ENCODE results near the gene RNF144A. TPM values are rescaled to one million over a fixed set of nuclear protein-coding genes. Genes with fewer than 3 reads are reported as not detected.

RNF144A gene
- total RNA-seq, 6 donors from 2014 or later = 9.9 to 20.7 (median 13.4) TPM

DNA sequence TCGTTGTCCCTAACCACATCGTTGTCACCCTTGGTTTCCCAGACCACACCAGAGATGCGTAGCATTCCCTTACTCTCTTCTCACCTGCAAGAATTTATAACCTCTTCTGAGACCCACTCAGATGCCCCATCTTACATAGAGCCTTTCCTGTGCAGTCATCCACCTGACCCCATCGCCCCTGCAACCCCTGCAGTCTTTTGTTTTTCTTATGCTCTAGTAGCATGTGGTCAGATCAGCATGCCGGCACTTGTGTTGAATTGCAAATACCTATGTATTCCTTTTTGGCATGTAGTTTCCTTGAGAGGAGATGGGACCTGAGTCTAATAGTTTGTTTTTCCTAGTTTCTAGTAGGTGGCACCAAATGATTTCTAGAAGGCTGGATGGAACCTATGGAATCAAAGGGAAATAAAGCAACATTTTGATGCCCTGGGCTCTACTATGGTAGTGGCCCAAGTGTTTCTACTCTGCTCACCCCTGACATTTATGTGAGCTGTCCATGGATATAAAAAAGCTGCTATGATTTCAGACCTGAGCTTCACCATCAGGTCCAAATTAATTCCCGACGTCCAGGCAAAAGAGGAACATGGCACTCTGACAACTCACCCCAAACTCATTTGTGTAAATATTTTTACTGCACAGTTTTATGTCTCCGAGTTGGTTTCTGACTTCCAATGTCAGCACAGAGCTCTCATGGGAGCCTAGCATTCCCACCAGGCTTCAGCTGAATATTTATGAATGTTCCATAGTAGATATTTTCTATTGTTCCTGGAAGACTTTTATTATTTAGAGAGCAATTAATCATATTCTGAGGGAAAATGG lies 143.6 kb downstream of the RNF144A start:
- TF ChIP-seq POLR2AphosphoS5 (IDR thresholded peaks at IDR 0.05) (no peak), EP300 (IDR thresholded peaks at IDR 0.05) (no peak), POLR2A (IDR thresholded peaks at IDR 0.05) (no peak), CTCF (IDR thresholded peaks at IDR 0.05) (no peak)
- no peaks in the 10 kb centered on the region for H3K9me3 ChIP-seq
- H3K4me1 ChIP-seq = peaks cover 0 to 5% (median 4%) of the 10 kb centered on the region in 4 donors
- DNase-seq = no peak
- WGBS, 2 donors = 83 to 84% methylated on average over 8 of the region's 8 CpGs
- no peaks in the 10 kb centered on the region for H3K36me3 ChIP-seq
- no peak overlapping the region for H3K27ac ChIP-seq
- no peak for ATAC-seq (ENCODE audit: low FRiP score in 2 of 2)
- no peak overlapping the region for H3K4me3 ChIP-seq
- no peaks in the 10 kb centered on the region for H3K27me3 ChIP-seq

DNA sequence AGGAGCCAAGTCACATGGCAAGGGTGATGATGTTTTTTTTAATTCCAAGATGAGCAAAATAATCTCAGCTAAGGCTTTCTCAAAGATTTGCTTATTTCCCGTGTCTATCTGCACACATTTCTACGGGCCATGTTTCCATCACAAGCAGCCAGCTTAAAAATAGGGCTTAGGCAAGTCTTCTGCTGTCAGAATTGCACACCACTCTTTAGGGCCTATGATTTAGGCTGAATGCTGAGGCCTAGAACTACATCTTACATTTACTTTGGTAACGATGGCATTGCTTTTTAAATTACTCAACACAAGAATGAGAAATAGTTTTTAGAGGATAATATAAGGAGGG lies 144.2 kb downstream of the RNF144A start:
- Histone ChIP-seq H3K27ac (no peak overlapping the region), H3K4me1 (peaks cover 0 to 5% (median 4%) of the 10 kb centered on the region in 4 donors), H3K36me3 (no peaks in the 10 kb centered on the region), H3K9me3 (no peaks in the 10 kb centered on the region), H3K4me3 (no peak overlapping the region), H3K27me3 (no peaks in the 10 kb centered on the region)
- WGBS, 2 donors = 84 to 86% methylated on average over 3 of the region's 3 CpGs
- DNase-seq (no peak), ATAC-seq (ENCODE audit: low FRiP score in 2 of 2) (no peak)
- TF ChIP-seq POLR2A (IDR thresholded peaks at IDR 0.05) (no peak), CTCF (IDR thresholded peaks at IDR 0.05) (no peak), POLR2AphosphoS5 (IDR thresholded peaks at IDR 0.05) (no peak), EP300 (IDR thresholded peaks at IDR 0.05) (no peak)

DNA sequence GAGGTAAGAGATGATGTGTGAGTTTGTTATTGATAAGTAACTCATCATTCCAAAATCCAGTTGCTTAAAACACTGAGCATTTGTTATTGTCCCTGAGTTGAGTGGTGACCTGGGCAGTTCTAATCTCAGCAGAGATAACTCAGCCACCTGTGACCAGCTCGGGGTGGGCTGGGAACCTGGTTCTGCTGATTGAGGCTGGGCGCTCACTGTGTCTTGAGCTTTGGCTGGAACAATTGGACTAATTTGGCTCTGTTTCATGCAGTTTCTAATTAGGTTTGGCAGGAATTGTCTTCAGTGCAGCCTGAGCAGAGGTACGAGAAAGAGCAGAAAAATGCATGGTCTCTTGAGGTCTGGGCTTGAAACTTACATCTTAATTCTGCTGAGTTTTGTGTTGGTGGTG lies 144.7 kb downstream of the RNF144A start:
- no peaks in the 10 kb centered on the region for H3K36me3 ChIP-seq
- H3K4me3 ChIP-seq = no peak overlapping the region
- DNase-seq (no peak), ATAC-seq (ENCODE audit: low FRiP score in 2 of 2) (no peak)
- peaks cover 0 to 5% (median 4%) of the 10 kb centered on the region in 4 donors for H3K4me1 ChIP-seq
- WGBS, 2 donors = 66 to 90% methylated on average over 2 to 3 of the region's 3 CpGs
- TF ChIP-seq POLR2A (IDR thresholded peaks at IDR 0.05) = no peak
- no peak for TF ChIP-seq EP300 (IDR thresholded peaks at IDR 0.05)
- no peak overlapping the region for H3K27ac ChIP-seq
- H3K9me3 ChIP-seq = no peaks in the 10 kb centered on the region
- no peaks in the 10 kb centered on the region for H3K27me3 ChIP-seq

DNA sequence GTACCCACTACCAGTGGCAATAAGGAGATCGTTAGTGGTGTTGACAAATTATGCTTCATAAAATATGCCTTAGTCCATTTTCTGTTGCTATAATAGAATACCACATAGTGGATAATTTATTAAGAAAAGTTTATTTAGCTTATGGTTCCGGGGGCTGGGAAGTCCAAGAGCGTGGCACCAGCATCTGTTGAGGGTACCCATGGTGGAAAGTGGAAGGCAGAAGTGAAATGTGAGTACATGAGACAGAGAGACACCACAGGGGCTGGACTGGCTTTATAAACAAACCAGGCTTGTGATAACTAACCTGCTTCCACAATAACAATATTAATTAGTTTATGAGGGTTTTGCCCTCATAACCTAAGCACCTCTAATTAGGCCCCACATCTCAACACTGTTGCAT lies 146.6 kb downstream of the RNF144A start:
- no peak for TF ChIP-seq CTCF (IDR thresholded peaks at IDR 0.05)
- TF ChIP-seq EP300 (IDR thresholded peaks at IDR 0.05) = no peak
- TF ChIP-seq POLR2A (IDR thresholded peaks at IDR 0.05) = no peak
- TF ChIP-seq POLR2AphosphoS5 (IDR thresholded peaks at IDR 0.05) = no peak
- DNase-seq (no peak), ATAC-seq (ENCODE audit: low FRiP score in 2 of 2) (no peak)
- H3K27me3 ChIP-seq = no peaks in the 10 kb centered on the region
- 84 to 98% methylated on average over 3 of the region's 3 CpGs for WGBS, 2 donors
- no peaks in the 10 kb centered on the region for H3K36me3 ChIP-seq
- H3K4me1 ChIP-seq = peaks cover 0 to 5% (median 1%) of the 10 kb centered on the region in 4 donors
- H3K9me3 ChIP-seq = no peaks in the 10 kb centered on the region
- no peak overlapping the region for H3K27ac ChIP-seq
- H3K4me3 ChIP-seq = no peak overlapping the region

DNA sequence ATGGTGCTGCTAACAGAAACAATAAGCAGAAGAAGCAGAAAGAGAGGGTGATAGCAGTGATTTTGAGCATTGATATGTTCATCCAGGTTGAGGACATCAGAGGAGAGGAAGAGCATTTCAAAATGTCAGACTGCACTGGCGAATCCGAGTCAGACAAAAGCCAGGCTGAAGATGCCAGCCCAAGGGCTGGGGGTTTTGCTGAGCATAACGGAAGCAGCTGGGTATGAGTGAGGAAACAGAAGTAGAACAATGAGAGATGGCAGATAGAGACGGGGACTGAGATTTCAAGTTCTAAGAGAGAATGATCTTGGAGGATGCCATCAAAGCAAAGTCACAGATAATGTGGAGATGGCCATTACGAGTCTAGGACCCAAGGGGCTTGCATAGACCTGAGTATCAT lies 151.2 kb downstream of the RNF144A start:
- DNase-seq = no peak

More for the DNA sequence above, 151.2 kb downstream of the RNF144A start:
- Histone ChIP-seq H3K36me3 (no peaks in the 10 kb centered on the region), H3K27me3 (no peaks in the 10 kb centered on the region), H3K9me3 (no peaks in the 10 kb centered on the region), H3K4me3 (no peak overlapping the region), H3K4me1 (no peaks in the 10 kb centered on the region), H3K27ac (no peak overlapping the region)
- TF ChIP-seq EP300 (IDR thresholded peaks at IDR 0.05) (no peak), POLR2AphosphoS5 (IDR thresholded peaks at IDR 0.05) (no peak), POLR2A (IDR thresholded peaks at IDR 0.05) (no peak), CTCF (IDR thresholded peaks at IDR 0.05) (no peak)
- no peak for ATAC-seq (ENCODE audit: low FRiP score in 2 of 2)
- WGBS, 2 donors = 81 to 93% methylated on average over 5 of the region's 5 CpGs
